HG03108 (cell line): ENCODE data around the gene GGTLC3.
"Not testable (repeated sequence)": the region's sequence is repeated elsewhere in the genome, so short reads cannot be mapped to it uniquely, and the experiment has no call there.

Experiments
- ATAC-seq: cut with Tn5 transposase; IDR thresholded peaks from one replicate; pipeline ENCODE4 v1.9.1; 2021; ENCODE audit warnings: moderate library complexity; ENCODE audit not compliant: unreplicated experiment

GGTLC3 gene

DNA sequence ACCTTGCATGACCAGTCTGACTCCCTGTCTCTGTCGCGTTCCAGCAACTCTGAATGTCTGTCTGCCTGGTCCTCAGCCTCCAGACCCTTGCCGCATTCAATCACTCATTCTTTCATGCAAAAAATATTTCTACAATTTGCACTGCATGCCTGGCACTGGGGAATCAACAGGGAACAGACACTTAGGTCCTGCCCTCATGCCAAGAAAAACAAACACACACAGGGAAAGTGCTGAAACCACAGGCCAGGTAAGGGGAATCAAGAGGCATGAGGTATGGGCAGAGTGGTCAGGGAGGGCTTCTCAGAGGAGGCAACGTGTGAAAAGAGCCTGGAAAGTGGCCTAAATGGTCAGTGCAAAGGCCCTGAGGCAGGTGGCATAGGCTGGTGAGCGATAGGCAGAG is at the start of gene GGTLC3:
Gene GGTLC3 (minus strand): TSS at position 101 of the 400 bp plus-strand sequence. CDS start 264 bp downstream, outside the sequence.
- ATAC-seq, result not testable (repeated sequence)

DNA sequence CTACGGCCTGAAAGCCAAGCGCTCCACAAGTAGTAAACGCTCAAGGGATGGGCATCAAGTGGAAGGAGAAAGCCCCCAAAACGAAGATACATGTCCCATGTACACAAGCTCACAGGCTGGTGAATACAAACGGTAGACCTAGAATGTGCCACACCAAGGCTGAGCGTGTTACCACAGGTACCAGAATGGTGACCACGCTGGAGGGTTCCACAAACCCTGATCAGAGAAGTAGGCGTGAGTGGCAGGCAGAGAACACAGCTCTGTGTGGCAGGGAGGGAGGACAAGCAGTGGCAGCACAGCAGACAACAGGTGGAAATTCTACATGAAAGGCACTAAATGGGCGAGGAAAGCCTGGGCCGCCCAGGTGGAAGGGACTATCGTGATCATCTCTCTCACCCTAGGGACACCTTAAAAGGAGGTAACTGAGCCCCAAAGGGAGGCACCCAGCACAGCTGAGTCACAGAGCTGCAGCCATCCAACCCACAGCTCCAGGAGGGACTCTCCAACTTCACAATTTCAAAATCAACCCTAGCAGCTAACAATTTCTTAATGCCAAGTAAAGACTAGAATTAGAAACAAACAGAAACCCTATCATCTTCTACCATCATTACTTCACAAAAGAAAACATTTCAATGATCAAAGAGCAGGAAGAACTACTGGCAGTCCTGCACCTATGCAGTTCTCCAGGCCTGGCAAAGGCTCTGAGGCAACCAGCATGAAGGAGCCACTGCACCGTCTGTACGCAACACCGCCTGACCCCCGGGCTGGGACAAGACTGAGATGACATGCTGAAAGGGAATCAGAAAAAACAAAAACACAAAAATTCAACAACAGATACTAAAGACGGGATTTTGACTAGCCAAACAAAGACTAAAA is 42.4 kb upstream of the GGTLC3 start:
- not testable (repeated sequence) for ATAC-seq

DNA sequence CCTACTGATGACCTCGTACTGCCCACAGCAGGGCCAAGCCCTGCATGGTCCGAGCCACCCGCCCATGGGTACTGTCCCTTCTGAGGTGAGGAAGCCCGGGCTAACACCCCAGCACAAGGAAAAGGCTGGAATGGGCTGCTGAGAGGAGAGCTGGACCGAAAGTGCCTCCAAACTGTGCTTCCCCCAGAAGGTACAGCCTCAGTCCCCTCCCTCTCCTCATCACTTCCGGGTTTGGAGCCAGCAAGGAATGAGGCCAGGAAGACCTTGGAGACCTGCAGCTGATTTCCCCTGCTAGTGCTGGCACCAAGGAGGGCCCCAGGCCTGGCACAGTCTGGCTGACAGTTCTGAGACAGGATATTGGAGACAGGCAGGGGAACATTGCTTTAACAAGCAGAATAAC is 41.0 kb upstream of the GGTLC3 start:
- ATAC-seq, result not testable (repeated sequence)

DNA sequence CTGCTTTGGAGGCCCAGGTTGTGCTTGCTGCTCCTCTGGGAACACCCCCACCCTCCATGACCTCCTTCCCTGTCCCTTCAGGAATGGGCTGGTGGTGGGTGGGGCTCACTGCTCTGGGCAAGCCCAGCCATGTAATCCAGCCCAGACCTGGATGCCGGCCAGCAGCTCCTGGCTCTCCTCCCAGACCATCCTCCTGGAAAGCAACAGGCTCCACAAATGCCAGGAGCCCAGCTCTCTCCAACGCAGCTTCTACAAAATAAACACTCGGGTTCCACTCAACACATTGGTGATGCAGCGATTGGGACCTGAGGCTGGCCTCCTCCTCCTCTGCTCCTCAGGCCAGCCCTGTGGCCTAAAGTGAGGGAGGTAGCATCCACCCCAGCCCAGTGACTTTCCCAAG is 40.6 kb upstream of the GGTLC3 start:
- not testable (repeated sequence) for ATAC-seq

DNA sequence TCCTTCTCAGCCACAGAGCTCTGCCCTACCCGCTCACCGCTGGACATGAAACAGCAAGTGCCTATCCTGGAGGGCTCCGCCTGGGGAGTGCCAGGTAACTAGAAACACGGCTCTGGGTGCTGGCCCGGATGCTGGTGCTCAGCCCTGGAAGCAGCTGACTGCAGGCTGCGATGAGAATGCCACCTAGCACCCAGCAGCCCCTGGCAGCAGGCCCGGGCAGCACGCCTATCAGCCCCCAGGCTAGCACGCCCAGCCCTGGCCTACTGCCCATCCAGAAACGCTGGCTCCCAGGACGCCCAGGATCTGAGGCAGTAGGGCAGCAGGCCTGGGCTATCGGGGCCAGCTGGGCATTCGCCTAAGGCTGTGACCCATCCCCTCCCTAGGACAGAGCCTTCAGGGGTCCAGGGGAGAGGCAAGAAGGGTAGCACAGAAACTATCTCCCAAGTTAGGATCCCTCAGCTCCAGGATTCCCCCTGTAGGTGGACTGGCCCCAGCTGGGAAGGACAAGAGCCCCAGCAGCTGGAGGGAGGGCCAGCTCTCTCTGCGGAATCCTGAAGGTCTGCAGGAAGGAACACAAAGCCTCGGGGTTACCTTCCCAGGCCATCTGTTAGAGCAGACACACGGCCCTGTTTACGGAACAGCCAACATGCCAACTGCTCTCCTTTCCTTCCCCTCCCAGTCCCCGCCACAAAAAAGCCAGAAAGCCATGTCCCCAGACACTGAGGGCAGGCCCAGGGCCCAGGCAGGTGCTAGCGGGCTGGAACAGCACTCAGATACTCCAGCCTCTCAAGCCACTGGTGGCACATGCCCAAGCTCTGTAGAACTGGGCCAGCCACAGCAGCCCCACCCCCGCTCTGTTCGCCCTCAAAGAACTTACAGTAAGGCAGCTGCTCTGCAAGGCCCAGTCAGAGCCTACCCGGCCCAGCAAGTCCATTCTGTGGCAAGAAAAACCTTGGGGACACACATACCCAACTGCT is 36.6 kb upstream of the GGTLC3 start:
- not testable (repeated sequence) for ATAC-seq

DNA sequence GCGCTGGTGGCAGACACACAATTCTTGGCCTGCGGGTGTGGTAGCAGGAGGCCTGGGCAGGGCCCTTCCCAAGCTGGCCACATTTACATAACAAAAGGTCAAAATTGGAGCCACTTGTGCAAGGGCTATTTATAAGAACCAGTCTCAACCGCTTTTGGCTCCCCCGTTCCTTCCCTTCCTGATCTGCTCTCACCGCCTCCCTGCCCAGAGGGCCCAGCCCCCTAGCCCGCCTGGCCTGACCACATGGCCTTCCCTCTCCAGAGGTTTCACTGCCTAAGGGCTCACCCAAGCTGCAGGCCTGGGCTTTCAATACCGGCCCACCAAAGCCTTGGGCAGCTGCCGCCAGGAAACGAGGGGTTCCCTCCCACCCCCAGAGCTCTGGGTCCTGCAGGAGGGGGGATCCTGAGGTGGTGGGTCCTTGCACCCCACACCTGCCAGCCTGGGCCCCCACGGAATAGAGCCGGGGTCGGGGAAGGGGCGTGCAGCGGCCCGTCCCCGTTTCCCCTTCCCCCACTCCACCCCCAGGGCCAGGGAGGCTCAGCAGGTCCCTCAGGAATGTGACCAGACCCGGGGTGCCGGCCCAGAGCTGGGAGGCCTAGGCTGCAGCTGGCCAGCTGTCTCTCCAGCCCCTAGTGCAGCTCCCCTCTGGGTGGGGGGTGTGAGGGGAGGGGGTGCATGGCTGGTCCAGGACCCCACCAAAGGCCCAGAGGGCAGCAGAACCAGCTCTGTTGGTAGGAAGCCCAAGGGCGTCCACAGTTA is 35.1 kb upstream of the GGTLC3 start:
- not testable (repeated sequence) for ATAC-seq

DNA sequence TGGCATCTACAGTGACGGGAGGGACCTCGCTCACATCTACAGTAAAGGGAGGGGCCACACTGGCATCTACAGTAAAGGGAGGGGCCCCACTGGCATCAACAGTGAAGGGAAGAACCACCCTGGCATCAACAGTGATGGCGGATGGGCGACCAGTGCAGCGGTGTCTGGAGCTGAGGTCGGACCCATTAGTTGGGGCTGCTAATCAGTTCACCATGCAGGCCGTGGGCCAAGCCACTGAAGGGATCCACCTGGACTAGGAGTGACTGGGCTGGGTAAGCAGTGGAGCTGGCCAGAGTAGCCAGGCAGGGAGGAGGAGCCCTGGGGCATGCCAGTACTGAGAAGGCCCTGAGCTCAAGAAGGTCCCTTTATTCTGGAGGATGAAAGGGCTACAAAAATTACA is 33.1 kb upstream of the GGTLC3 start:
- not testable (repeated sequence) for ATAC-seq

DNA sequence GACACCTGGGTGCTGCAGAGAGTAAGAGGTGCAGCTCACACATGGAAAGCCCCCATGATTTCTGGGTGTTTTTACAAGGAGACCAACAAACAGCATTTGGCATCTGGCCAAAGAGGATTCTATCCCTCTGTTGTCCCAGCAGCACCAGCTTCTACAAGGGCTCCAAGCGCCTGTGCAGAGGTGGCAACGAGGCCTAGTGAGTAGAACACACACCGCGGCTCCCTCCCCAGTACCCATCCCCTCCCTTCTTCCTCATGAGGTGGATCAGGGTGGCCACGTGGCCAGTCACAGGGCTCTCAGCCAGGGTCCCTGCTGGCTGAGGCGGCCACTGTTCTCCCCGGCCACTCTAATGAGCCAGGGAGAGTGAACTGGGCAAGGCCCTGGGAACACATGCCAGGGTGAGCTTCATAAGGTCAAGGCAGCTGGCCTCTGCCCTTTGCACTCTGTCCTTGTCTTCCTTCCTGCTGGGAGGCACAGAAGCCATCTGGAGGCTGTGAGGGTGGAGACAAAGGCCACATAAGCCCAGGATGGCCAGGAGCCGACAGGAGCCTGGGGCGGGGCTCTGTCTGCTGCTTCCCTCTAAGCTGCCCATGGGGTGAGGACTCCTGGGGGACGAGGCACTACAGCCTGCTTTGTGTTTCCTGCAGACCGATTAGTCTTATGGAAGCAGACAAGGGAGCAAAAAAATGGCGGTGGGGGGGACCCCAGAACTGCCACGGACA is 31.7 kb upstream of the GGTLC3 start:
- ATAC-seq, result not testable (repeated sequence)

DNA sequence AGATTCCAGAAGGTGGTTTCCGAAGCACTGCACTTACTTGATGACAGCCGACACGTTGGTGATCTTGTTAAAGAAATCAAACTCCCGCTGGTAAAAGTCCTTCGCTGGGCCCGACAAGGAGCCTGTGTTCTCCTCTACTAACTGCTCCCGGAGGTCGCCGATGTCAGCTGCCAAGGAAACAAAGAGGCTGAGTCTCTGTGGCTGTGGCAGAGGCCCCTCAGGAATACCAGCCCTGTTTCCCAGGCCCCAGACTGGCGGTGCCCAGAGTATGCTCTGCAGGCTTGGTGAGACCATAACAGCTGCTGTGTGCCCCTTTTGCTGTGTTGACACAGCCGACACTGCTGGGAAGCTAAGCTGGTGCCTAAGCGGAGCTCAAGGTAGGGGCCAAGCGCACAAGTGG is 26.7 kb upstream of the GGTLC3 start:
- not testable (repeated sequence) for ATAC-seq

DNA sequence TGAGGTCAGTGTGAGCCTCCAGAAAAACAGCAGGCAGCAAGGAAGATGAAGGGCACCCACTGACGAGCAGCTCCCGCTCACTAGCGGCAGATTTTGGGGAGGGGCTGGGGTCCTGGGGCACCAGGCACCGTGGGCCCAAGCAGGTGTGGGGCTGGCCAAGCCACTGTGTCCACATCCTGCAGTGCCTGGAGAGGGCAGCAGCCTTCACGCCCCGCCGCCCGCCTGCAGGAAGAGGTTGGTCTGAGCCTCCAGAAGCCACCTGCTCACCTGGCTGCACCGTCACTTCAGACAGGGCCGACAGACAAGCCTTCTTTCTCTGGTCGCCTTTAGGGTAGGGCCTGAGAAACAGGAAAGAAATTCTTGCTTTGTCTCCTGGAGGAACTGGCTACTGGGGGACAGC is 25.4 kb upstream of the GGTLC3 start:
- not testable (repeated sequence) for ATAC-seq

DNA sequence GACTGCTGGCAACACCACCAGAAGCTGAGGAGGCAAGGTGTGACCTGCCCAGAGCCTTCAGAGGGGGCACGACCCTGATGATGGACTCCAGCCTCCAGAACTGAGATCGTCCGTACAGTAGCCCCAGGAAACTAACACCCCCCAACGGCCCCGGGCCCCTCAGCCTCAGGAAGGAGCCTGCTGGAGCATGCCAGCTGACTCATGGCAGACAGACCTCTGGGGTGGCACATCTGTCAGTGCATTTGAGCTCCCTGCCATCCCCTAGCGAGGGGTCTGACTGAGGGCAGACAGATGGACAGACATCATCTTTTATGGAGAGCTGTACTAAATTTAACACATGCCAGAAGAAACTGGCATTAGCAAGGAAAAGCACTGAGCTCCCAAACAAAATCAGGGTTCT is 22.0 kb upstream of the GGTLC3 start:
- not testable (repeated sequence) for ATAC-seq

DNA sequence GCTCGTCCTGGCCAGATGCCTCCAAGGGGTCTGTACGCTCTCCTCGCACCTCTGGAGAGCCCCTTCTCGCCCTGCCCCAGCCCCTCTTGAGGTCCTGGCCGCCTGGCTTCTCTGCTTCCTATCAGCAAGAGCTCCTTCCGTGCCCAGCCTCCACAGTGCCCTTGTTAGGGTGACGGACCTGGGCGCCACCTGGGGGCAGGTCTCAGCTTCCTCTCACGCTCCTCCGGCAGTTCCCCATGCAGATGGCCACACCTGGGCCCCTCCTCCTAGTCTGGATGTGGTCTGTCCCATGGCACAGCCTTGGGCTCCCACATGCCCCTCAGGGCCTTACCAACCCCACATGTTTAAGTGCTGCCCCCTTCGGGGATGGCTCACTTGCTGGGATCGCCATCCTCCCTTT is 16.4 kb upstream of the GGTLC3 start:
- ATAC-seq, result not testable (repeated sequence)

DNA sequence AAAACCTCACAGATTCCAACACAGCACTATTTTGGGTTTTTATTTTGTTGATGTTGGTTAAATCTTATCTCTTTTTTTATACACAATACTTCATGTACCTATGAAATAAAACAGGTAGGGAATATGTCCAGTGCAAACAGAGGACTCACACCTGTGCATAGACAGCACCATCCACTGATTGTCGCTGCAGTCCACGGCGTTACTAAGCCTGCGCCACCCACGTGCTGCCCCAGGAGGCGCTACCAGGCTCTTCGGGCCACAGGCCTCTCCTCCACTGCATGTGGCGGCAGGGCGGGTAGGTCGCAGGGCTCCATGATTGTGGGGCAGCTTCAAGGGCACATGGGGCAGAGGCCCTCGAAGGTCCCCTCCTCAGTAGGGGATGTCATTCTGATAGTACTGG is 15.7 kb upstream of the GGTLC3 start:
- ATAC-seq, result not testable (repeated sequence)

DNA sequence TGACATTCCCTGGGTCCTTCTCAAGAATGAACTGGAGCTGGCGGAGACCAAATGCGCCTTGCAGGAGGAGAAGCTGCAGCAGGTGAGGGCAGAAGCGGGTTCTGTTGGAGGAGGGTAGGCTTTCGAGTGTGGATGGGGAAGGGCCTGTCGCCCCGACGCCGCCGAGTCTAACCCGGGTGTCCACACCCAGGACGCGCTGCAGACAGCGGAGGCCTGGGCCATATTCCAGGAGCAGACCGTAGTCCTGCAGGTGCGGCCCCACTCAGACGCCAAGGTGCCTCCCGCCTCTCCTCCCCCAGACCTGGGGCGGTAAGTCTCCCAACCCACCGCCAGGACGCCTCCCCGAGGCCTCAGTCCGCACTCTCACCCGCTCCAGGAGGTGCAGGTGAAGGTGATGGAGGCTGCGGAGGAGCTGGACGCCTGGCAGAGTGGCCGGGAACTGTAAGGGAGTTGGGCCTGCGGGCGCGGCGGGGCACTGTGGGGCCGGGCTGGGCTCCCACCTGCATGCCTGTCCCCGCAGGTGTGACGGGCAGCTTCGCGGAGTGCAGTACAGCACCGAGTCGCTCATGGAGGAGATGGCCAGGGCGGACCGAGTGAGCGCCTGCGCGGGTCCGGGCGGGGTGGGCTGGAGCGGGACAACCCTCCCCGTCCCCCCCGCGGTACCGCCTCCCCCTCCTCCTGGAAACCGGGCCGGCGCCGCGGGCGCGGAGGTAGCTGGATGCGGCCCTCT is 11.6 kb upstream of the GGTLC3 start:
- not testable (repeated sequence) for ATAC-seq

DNA sequence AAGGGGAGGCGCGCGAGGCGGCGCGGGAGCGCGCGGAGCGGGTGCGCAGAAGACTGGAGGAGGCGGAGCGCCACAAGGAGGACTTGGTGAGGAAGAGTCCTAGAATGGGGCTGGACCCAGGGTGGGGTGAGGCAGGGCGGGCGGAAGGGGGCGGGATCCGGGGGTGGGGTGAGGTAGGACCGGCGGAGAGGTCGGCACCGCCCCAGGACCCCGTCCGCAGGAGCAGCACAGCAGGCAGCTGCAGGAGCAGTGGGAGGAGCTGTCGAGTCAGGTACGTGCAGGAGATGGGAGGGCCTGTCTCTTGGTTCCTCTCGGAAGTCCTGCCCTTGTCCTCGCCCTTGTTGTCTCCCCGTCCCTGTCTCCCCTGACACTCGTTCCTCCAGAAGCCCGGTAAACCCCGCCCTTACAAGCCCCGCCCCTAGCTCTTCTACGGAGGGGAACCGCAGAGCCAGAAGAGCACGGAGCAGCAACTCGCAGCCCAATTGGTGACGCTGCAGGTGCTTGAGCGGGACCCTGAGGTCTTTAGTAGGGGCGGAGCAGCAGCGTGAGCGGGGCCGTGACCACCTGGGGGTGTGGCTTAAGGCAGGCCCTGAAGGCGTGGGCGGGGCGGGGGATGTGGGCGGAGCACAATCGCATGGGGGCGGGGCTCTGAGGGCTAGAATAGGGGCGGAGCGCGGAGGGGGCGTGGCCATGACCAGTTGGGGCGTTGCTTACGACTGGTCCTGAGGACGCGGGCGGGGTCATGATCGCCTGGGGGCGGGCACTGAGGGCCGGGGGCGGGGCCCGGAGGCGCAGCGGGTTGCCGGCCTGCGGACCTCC is 10.8 kb upstream of the GGTLC3 start:
- ATAC-seq, result peak; percentile 76

DNA sequence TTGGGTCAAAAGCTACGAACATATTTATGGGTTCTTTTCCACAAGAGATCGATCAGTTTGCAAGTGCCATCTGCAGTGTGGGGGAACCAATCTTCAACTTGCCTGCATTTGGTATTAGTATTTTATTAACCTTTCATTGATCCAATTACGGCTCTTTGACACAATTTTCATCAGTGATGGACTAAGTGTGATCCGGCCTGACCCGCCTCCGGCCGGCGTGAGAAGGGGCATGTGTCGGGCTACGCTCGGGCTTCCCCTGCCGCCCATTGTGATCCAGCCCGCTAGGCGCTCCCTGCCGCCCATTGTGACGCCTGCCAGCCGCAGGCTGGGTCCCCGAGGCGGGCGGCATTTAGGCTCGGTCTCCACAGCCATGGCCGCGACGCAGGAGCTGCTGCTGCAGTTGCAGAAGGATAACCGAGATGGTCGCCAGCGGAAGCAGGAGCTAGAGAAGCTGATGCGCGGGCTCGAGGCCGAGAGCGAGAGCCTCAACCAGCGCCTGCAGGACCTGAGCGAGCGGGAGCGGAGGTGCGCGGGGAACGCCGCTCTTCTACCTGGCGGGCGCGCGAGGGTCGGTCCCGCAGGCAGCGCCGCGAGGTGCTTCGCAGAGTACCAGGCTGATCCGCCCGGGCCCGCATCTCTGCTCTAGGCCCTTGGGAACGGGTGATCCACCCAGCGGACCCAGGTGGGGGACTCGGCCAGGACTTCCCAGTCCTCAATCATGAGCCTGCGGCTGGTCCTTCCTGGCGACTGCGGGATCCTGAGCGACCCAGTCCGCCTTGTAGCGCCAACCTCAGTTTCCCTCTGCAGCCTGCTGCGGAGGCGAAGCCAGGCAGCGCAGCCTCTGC is 10.0 kb upstream of the GGTLC3 start, which contains the start of gene TMEM191B:
Gene TMEM191B (plus strand): TSS at position 51 of the 845 bp plus-strand sequence. CDS start 179 bp downstream, at position 230.
- ATAC-seq, result peak; percentile 24

DNA sequence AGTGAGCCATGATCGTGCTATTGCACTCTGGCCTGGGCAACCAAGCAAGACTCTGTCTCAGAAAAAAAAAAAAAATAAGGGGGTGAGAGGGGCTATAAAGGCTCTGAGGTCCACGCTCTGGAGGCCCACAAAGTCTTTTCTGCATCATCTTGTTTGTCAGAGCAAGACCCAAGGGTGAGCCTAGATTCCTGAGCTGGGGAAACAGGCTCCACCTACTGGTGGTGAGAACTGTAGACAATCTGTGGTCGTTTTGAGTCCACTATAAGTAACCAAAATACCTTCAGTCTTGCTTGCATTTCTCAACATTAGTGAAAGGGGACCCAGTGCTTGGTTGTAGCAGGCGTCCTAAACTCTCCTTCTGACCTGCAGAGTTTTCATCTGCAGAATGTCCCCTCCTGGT is 5.4 kb upstream of the GGTLC3 start:
- ATAC-seq, result not testable (repeated sequence)
